Liver (tissue), 9 donors: ENCODE data around the gene TLR7. TPM values are rescaled to one million over a fixed set of nuclear protein-coding genes. Genes with fewer than 3 reads are reported as not detected.

Experiments used
- DNase-seq: peaks from one replicate; pipeline ENCODE4 v3.0.0-alpha.2; 2017; ENCODE audit warnings: low spot score
- H3K27ac ChIP-seq, 2 donors: one replicate each; pipeline ENCODE4 v1.7.0; 2013; ENCODE audit warnings: inconsistent platforms in 2 of 2, low read length in 2 of 2, control low read depth in 1 of 2, low read depth in 1 of 2, mild to moderate bottlenecking in 1 of 2
- H3K27me3 ChIP-seq, 4 donors: one replicate each; pipeline versions ENCODE4 v1.6.1 to v1.7.0; 2013; ENCODE audit warnings: low read length in 3 of 4, inconsistent platforms in 1 of 4, mild to moderate bottlenecking in 1 of 4, moderate library complexity in 1 of 4; ENCODE audit not compliant: control insufficient read depth in 4 of 4, insufficient read depth in 4 of 4
- H3K36me3 ChIP-seq, 4 donors: one replicate each; pipeline versions ENCODE4 v1.6.1 to v1.7.0; 2013; ENCODE audit warnings: low read length in 3 of 4, mild to moderate bottlenecking in 3 of 4, low read depth in 1 of 4, moderate library complexity in 1 of 4; ENCODE audit not compliant: control insufficient read depth in 4 of 4, insufficient read depth in 3 of 4
- H3K4me1 ChIP-seq, 4 donors: one replicate each; pipeline versions ENCODE4 v1.6.1 to v1.7.0; 2013; ENCODE audit warnings: low read length in 3 of 4, mild to moderate bottlenecking in 3 of 4, moderate library complexity in 1 of 4; ENCODE audit not compliant: control insufficient read depth in 4 of 4, insufficient read depth in 4 of 4
- H3K4me3 ChIP-seq, 3 donors: one replicate each; pipeline versions ENCODE4 v1.6.1 to v1.7.0; 2013; ENCODE audit warnings: low read length in 3 of 3, control low read depth in 1 of 3, low read depth in 1 of 3, mild to moderate bottlenecking in 1 of 3
- H3K9ac ChIP-seq, 2 donors: one replicate each; pipeline ENCODE4 v1.7.0; 2013; ENCODE audit warnings: low read length in 2 of 2, mild to moderate bottlenecking in 2 of 2, moderate library complexity in 2 of 2, control low read depth in 1 of 2, low read depth in 1 of 2
- H3K9me3 ChIP-seq, 4 donors: one replicate each; pipeline versions ENCODE4 v1.6.1 to v1.7.0; 2013; ENCODE audit warnings: low read length in 3 of 4; ENCODE audit not compliant: control insufficient read depth in 4 of 4
- EGR1 ChIP-seq, 2 donors: IDR thresholded peaks; 2 replicates each; pipeline ENCODE4 v1.6.1; 2016 to 2018; ENCODE audit warnings: antibody characterized with exemption in 2 of 2, low read depth in 2 of 2
- FOXA1 ChIP-seq: IDR thresholded peaks from 2 replicates; pipeline ENCODE4 v1.6.1; 2016; ENCODE audit warnings: antibody characterized with exemption
- FOXA2 ChIP-seq: IDR thresholded peaks from 2 replicates; pipeline ENCODE4 v1.6.1; 2016; ENCODE audit warnings: antibody characterized with exemption
- GABPA ChIP-seq, 2 donors: IDR thresholded peaks in 1 of 2; conservative IDR thresholded peaks in 1 of 2; 2 replicates each; pipeline ENCODE4 v1.6.1; 2016; ENCODE audit warnings: antibody characterized with exemption in 2 of 2, mild to moderate bottlenecking in 1 of 2, moderate library complexity in 1 of 2
- HNF4A ChIP-seq, 2 donors: conservative IDR thresholded peaks; 2 replicates each; pipeline ENCODE4 v1.6.1; 2016; ENCODE audit warnings: antibody characterized with exemption in 2 of 2, mild to moderate bottlenecking in 2 of 2
- HNF4G ChIP-seq: IDR thresholded peaks from 2 replicates; pipeline ENCODE4 v1.6.1; 2016; ENCODE audit warnings: antibody characterized with exemption
- JUND ChIP-seq, 2 donors: IDR thresholded peaks; 2 replicates each; pipeline ENCODE4 v1.6.1; 2016; ENCODE audit warnings: antibody characterized with exemption in 2 of 2
- NR2F2 ChIP-seq: IDR thresholded peaks from 2 replicates; pipeline ENCODE4 v1.6.1; 2016; ENCODE audit warnings: antibody characterized with exemption
- RAD21 ChIP-seq, 2 donors: IDR thresholded peaks; 2 replicates each; pipeline ENCODE4 v1.6.1; 2016; ENCODE audit warnings: antibody characterized with exemption in 2 of 2, mild to moderate bottlenecking in 2 of 2
- RXRA ChIP-seq, 2 donors: IDR thresholded peaks; 2 replicates each; pipeline ENCODE4 v1.6.1; 2017 to 2018; ENCODE audit warnings: antibody characterized with exemption in 2 of 2, mild to moderate bottlenecking in 1 of 2
- SP1 ChIP-seq: IDR thresholded peaks from 2 replicates; pipeline ENCODE4 v1.6.1; 2018; ENCODE audit warnings: antibody characterized with exemption, mild to moderate bottlenecking
- TAF1 ChIP-seq: conservative IDR thresholded peaks from 2 replicates; pipeline ENCODE4 v1.6.1; 2016; ENCODE audit warnings: antibody characterized with exemption, mild to moderate bottlenecking
- YY1 ChIP-seq: IDR thresholded peaks from 2 replicates; pipeline ENCODE4 v1.6.1; 2016; ENCODE audit warnings: antibody characterized with exemption, mild to moderate bottlenecking
- WGBS: extraction: QIAGEN DNeasy Blood & Tissue Kit; methylation state at CpG from one replicate; pipeline ENCODE4 v1.1.7; 2013; 5-methylcytosine and 5-hydroxymethylcytosine counted together
- polyA plus RNA-seq, 2 donors: library from polyadenylated mRNA; stranded (reverse) in 1 of 2; unstranded in 1 of 2; fragments of 200-250 nt in 1 of 2; fragments of >200 nt in 1 of 2; fragmentation: Nextera tagmentation in 1 of 2; extraction: Ambion mirVana in 1 of 2; gene quantifications; one replicate each; pipeline versions ENCODE4 v1.2.1 to v1.2.3, GENCODE V29; 2013 to 2015
- total RNA-seq, 2 donors: library from RNA; depleted of rRNA; stranded (reverse); fragments of >200 nt; gene quantifications; one replicate each; pipeline ENCODE4 v1.2.3, GENCODE V29; 2014
- TF ChIP-seq, protein P1 (sequence below): fragments of 150-350 bp; IDR thresholded peaks from 2 replicates; pipeline ENCODE4 v1.5.1; 2017; ENCODE audit warnings: improper control_type of control experiment, low read depth, low read length; ENCODE audit not compliant: missing input control
- TF ChIP-seq, protein P2 (sequence below): IDR thresholded peaks from 2 replicates; pipeline ENCODE4 v1.6.1; 2016; ENCODE audit warnings: antibody characterized with exemption
- TF ChIP-seq, protein P3 (sequence below): IDR thresholded peaks from 2 replicates; pipeline ENCODE4 v1.6.1; 2016; ENCODE audit warnings: antibody characterized with exemption
- TF ChIP-seq, protein P4 (sequence below): IDR thresholded peaks from 2 replicates; pipeline ENCODE4 v1.6.1; 2016; ENCODE audit warnings: antibody characterized with exemption
- TF ChIP-seq, protein P5 (sequence below): IDR thresholded peaks from 2 replicates; pipeline ENCODE4 v1.6.1; 2016; ENCODE audit warnings: antibody characterized with exemption, mild to moderate bottlenecking
- donor health status: healthy.
- donor health status: healthy.
- donor health status: healthy.
- donor health status: healthy.
- donor health status: healthy.

The TLR7 gene
- total and polyA plus RNA-seq, 4 donors = 0.10 to 0.65 (median 0.14) TPM

DNA sequence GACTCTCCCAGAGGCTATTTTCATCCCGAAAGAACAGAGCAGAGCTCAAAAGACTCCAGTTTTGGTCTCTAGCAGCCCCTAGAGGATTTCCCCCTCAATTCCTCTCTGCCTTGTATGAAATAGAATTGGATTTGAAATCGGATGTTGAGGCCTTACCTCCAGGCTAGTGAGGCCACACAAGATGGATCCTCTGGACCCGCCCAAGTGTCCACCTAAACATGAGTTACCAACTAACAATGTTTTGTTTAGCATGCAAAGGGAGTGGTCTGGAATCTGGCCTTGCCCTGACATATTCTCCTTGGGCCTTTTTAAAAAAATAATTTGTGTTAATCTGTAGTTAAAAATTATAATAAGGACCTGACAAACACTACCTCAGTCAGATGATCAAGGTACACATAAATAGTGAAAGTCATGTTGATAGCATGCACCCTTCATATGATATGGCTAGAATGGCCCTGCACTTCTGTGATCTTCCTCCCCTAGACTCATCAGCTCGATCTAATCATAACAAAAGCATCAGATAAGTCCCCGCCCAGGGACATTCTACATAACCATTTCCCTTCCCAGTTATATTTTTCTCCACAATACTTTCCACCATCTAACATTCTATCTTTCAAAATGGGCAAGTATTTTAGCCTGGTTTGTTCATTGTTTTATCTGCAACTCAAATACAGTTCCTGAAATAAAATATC, 46.1 kb downstream of the TLR7 start:
- Histone ChIP-seq H3K36me3 (no peaks in the 10 kb centered on the region), H3K27me3 (no peaks in the 10 kb centered on the region), H3K9me3 (no peaks in the 10 kb centered on the region), H3K9ac (no peak overlapping the region), H3K27ac (no peak overlapping the region), H3K4me1 (no peaks in the 10 kb centered on the region), H3K4me3 (no peak overlapping the region)
- WGBS = 84% methylated on average over 5 of the region's 5 CpGs
- TF ChIP-seq, protein P1, sequence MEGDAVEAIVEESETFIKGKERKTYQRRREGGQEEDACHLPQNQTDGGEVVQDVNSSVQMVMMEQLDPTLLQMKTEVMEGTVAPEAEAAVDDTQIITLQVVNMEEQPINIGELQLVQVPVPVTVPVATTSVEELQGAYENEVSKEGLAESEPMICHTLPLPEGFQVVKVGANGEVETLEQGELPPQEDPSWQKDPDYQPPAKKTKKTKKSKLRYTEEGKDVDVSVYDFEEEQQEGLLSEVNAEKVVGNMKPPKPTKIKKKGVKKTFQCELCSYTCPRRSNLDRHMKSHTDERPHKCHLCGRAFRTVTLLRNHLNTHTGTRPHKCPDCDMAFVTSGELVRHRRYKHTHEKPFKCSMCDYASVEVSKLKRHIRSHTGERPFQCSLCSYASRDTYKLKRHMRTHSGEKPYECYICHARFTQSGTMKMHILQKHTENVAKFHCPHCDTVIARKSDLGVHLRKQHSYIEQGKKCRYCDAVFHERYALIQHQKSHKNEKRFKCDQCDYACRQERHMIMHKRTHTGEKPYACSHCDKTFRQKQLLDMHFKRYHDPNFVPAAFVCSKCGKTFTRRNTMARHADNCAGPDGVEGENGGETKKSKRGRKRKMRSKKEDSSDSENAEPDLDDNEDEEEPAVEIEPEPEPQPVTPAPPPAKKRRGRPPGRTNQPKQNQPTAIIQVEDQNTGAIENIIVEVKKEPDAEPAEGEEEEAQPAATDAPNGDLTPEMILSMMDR = no peak
- TF ChIP-seq JUND (IDR thresholded peaks at IDR 0.05) (no peak), FOXA2 (no peak), HNF4A (conservative IDR thresholded peaks at IDR 0.05) (no peak), HNF4G (no peak), EGR1 (IDR thresholded peaks at IDR 0.05; ENCODE audit: low read depth in 2 of 2) (no peak), SP1 (no peak), YY1 (no peak), RXRA (IDR thresholded peaks at IDR 0.05) (no peak), TAF1 (no peak), GABPA (IDR thresholded peaks at IDR 0.05 in 1 of 2, conservative IDR thresholded peaks at IDR 0.05 in 1 of 2) (no peak), RAD21 (IDR thresholded peaks at IDR 0.05) (no peak)
- TF ChIP-seq, protein P2, sequence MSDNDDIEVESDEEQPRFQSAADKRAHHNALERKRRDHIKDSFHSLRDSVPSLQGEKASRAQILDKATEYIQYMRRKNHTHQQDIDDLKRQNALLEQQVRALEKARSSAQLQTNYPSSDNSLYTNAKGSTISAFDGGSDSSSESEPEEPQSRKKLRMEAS = no peak
- TF ChIP-seq, protein P3, sequence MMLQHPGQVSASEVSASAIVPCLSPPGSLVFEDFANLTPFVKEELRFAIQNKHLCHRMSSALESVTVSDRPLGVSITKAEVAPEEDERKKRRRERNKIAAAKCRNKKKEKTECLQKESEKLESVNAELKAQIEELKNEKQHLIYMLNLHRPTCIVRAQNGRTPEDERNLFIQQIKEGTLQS = no peak
- no peak for DNase-seq

DNA sequence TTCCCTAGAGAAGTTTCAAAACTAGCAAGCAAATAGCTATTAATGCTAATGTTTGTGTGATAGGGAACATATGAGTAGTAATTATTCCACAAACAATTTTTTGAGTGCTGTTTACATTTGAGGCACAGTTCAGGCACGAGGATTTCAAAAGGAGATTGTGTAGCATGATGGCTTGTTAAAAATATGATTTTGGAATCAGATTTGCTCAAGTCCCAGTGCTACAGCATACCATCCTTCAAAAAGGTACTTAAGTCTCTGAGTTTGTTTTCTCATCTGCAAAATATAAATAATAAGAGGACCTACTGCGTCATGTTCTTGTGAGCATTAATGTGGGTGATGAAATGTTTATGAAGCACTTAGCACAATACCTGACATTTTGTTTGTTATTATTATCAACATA, 50.9 kb downstream of the TLR7 start:
- 85% methylated on average over 2 of the region's 2 CpGs for WGBS
- Histone ChIP-seq H3K4me1 (no peaks in the 10 kb centered on the region), H3K9ac (no peak overlapping the region), H3K27me3 (peaks cover 0 to 3% (median 0%) of the 10 kb centered on the region in 4 donors), H3K9me3 (no peaks in the 10 kb centered on the region), H3K4me3 (no peak overlapping the region), H3K36me3 (no peaks in the 10 kb centered on the region), H3K27ac (no peak overlapping the region)
- TF ChIP-seq YY1 (no peak), RXRA (IDR thresholded peaks at IDR 0.05) (no peak), FOXA2 (no peak), HNF4A (conservative IDR thresholded peaks at IDR 0.05) (no peak), RAD21 (IDR thresholded peaks at IDR 0.05) (no peak), JUND (IDR thresholded peaks at IDR 0.05) (no peak), FOXA1 (no peak), GABPA (IDR thresholded peaks at IDR 0.05 in 1 of 2, conservative IDR thresholded peaks at IDR 0.05 in 1 of 2) (no peak), TAF1 (no peak), NR2F2 (no peak), EGR1 (IDR thresholded peaks at IDR 0.05; ENCODE audit: low read depth in 2 of 2) (no peak), SP1 (no peak), HNF4G (no peak)
- TF ChIP-seq, protein P4, sequence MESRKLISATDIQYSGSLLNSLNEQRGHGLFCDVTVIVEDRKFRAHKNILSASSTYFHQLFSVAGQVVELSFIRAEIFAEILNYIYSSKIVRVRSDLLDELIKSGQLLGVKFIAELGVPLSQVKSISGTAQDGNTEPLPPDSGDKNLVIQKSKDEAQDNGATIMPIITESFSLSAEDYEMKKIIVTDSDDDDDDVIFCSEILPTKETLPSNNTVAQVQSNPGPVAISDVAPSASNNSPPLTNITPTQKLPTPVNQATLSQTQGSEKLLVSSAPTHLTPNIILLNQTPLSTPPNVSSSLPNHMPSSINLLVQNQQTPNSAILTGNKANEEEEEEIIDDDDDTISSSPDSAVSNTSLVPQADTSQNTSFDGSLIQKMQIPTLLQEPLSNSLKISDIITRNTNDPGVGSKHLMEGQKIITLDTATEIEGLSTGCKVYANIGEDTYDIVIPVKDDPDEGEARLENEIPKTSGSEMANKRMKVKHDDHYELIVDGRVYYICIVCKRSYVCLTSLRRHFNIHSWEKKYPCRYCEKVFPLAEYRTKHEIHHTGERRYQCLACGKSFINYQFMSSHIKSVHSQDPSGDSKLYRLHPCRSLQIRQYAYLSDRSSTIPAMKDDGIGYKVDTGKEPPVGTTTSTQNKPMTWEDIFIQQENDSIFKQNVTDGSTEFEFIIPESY = no peak
- TF ChIP-seq, protein P5, sequence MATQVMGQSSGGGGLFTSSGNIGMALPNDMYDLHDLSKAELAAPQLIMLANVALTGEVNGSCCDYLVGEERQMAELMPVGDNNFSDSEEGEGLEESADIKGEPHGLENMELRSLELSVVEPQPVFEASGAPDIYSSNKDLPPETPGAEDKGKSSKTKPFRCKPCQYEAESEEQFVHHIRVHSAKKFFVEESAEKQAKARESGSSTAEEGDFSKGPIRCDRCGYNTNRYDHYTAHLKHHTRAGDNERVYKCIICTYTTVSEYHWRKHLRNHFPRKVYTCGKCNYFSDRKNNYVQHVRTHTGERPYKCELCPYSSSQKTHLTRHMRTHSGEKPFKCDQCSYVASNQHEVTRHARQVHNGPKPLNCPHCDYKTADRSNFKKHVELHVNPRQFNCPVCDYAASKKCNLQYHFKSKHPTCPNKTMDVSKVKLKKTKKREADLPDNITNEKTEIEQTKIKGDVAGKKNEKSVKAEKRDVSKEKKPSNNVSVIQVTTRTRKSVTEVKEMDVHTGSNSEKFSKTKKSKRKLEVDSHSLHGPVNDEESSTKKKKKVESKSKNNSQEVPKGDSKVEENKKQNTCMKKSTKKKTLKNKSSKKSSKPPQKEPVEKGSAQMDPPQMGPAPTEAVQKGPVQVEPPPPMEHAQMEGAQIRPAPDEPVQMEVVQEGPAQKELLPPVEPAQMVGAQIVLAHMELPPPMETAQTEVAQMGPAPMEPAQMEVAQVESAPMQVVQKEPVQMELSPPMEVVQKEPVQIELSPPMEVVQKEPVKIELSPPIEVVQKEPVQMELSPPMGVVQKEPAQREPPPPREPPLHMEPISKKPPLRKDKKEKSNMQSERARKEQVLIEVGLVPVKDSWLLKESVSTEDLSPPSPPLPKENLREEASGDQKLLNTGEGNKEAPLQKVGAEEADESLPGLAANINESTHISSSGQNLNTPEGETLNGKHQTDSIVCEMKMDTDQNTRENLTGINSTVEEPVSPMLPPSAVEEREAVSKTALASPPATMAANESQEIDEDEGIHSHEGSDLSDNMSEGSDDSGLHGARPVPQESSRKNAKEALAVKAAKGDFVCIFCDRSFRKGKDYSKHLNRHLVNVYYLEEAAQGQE = no peak
- TF ChIP-seq, protein P3 = no peak
- TF ChIP-seq, protein P2 = no peak
- TF ChIP-seq, protein P1 = no peak
- DNase-seq = no peak
